Measurements from ENCODE around the gene ZCCHC7.

- no peak for TF ChIP-seq YY1 (IDR thresholded peaks at IDR 0.05)
- TF ChIP-seq ATF3 (IDR thresholded peaks at IDR 0.05) = no peak
Measured at GRCh38 chr9:37255944-37256862, 135.8 kb downstream of the ZCCHC7 start.
